BLaER1 (cell line): ENCODE data around the gene PALB2.

Source experiments
- H3K27ac ChIP-seq: shearing (Covaris generic); formaldehyde crosslinking; 2 replicates; pipeline ENCODE4 v1.8.1; 2022
- H3K27me3 ChIP-seq: shearing (Covaris generic); formaldehyde crosslinking; 2 replicates; pipeline ENCODE4 v1.8.1; 2022
- H3K36me3 ChIP-seq: shearing (Covaris generic); formaldehyde crosslinking; 2 replicates; pipeline ENCODE4 v1.8.1; 2022
- H3K4me1 ChIP-seq: shearing (Covaris generic); formaldehyde crosslinking; 2 replicates; pipeline ENCODE4 v1.8.1; 2022
- H3K4me2 ChIP-seq: shearing (Covaris generic); formaldehyde crosslinking; 2 replicates; pipeline ENCODE4 v1.8.1; 2022
- H3K4me3 ChIP-seq: shearing (Covaris generic); formaldehyde crosslinking; 2 replicates; pipeline ENCODE4 v1.8.1; 2022
- H3K9ac ChIP-seq: shearing (Covaris generic); formaldehyde crosslinking; 2 replicates; pipeline ENCODE4 v1.8.1; 2022
- H3K9me3 ChIP-seq: shearing (Covaris generic); formaldehyde crosslinking; 2 replicates; pipeline ENCODE4 v1.8.1; 2022
- H4K20me1 ChIP-seq: shearing (Covaris generic); formaldehyde crosslinking; 2 replicates; pipeline ENCODE4 v1.8.1; 2022
- Cebpa-rat ChIP-seq: shearing (Covaris generic); IDR thresholded peaks from 2 replicates; pipeline ENCODE4 v1.8.1; 2022

The PALB2 gene

GRCh38 chr16:23609929-23610328 is 31.2 kb downstream of the PALB2 start:
- TF ChIP-seq Cebpa-rat: no peak
- H3K36me3 ChIP-seq: peaks cover 93% of the 10 kb centered on the region

GRCh38 chr16:23608194-23608593 is 32.9 kb downstream of the PALB2 start:
- no peak overlapping the region for H3K4me2 ChIP-seq
- H4K20me1 ChIP-seq: no peaks in the 10 kb centered on the region
- no peak overlapping the region for H3K9ac ChIP-seq
- no peaks in the 10 kb centered on the region for H3K9me3 ChIP-seq
- H3K4me3 ChIP-seq: no peak overlapping the region
- peaks cover 96% of the 10 kb centered on the region for H3K36me3 ChIP-seq
- TF ChIP-seq Cebpa-rat: no peak
- no peaks in the 10 kb centered on the region for H3K27me3 ChIP-seq
- H3K27ac ChIP-seq: no peak overlapping the region
- no peaks in the 10 kb centered on the region for H3K4me1 ChIP-seq

More at GRCh38 chr16:23609929-23610328, 31.2 kb downstream of the PALB2 start:
- H3K9me3 ChIP-seq: no peaks in the 10 kb centered on the region
- no peaks in the 10 kb centered on the region for H3K4me1 ChIP-seq
- no peak overlapping the region for H3K9ac ChIP-seq
- no peak overlapping the region for H3K4me3 ChIP-seq
- no peak overlapping the region for H3K27ac ChIP-seq
- no peaks in the 10 kb centered on the region for H4K20me1 ChIP-seq
- no peak overlapping the region for H3K4me2 ChIP-seq
- no peaks in the 10 kb centered on the region for H3K27me3 ChIP-seq

GRCh38 chr16:23607726-23608125 is 33.4 kb downstream of the PALB2 start:
- no peaks in the 10 kb centered on the region for H3K9me3 ChIP-seq
- no peak overlapping the region for H3K27ac ChIP-seq
- no peak overlapping the region for H3K4me2 ChIP-seq
- H4K20me1 ChIP-seq: no peaks in the 10 kb centered on the region
- peaks cover 96% of the 10 kb centered on the region for H3K36me3 ChIP-seq
- no peak overlapping the region for H3K9ac ChIP-seq
- no peak overlapping the region for H3K4me3 ChIP-seq
- no peak for TF ChIP-seq Cebpa-rat
- no peaks in the 10 kb centered on the region for H3K4me1 ChIP-seq
- no peaks in the 10 kb centered on the region for H3K27me3 ChIP-seq

- Histone ChIP-seq H4K20me1 (peaks cover 37% of the 10 kb centered on the region), H3K4me1 (peaks cover 14% of the 10 kb centered on the region), H3K36me3 (peaks cover 41% of the 10 kb centered on the region), H3K9me3 (no peaks in the 10 kb centered on the region), H3K4me2 (no peak overlapping the region), H3K9ac (no peak overlapping the region), H3K4me3 (no peak overlapping the region), H3K27ac (no peak overlapping the region), H3K27me3 (no peaks in the 10 kb centered on the region)
- no peak for TF ChIP-seq Cebpa-rat
These were observed 43.9 kb downstream of the PALB2 start for GRCh38 chr16:23597003-23597756.

- peaks cover 14% of the 10 kb centered on the region for H3K4me1 ChIP-seq
- peaks cover 41% of the 10 kb centered on the region for H3K36me3 ChIP-seq
- peak within 1 kb of the TSS; percentile 88 for H3K27ac ChIP-seq
- H3K9me3 ChIP-seq: no peaks in the 10 kb centered on the region
- TF ChIP-seq Cebpa-rat: no peak
- H3K9ac ChIP-seq: peak within 1 kb of the TSS; percentile 94
- peak within 1 kb of the TSS; percentile 97 for H3K4me2 ChIP-seq
- peaks cover 48% of the 10 kb centered on the region for H4K20me1 ChIP-seq
- H3K4me3 ChIP-seq: peak within 1 kb of the TSS; percentile 96
- H3K27me3 ChIP-seq: no peaks in the 10 kb centered on the region
These were observed 45.0 kb downstream of the PALB2 start, which contains the start of gene NDUFAB1 for GRCh38 chr16:23595951-23596720. Gene NDUFAB1, minus strand, starts transcription at chr16:23596316. Its CDS starts 26 bp downstream, at chr16:23596290.

- Histone ChIP-seq H3K27ac (peak overlapping the region; percentile 88), H3K4me3 (peak overlapping the region; percentile 96), H3K4me1 (peaks cover 14% of the 10 kb centered on the region), H3K9ac (peak overlapping the region; percentile 94), H3K27me3 (no peaks in the 10 kb centered on the region), H3K36me3 (peaks cover 41% of the 10 kb centered on the region), H3K4me2 (peak overlapping the region; percentile 97), H4K20me1 (peaks cover 55% of the 10 kb centered on the region), H3K9me3 (no peaks in the 10 kb centered on the region)
- no peak for TF ChIP-seq Cebpa-rat
These were observed 45.7 kb downstream of the PALB2 start for GRCh38 chr16:23595246-23595950.

- peak overlapping the region; percentile 97; the same call in 1 of the 2 replicates for H3K4me2 ChIP-seq
- no peaks in the 10 kb centered on the region for H3K27me3 ChIP-seq
- no peak for TF ChIP-seq Cebpa-rat
- peaks cover 52% of the 10 kb centered on the region for H3K36me3 ChIP-seq
- H3K4me3 ChIP-seq: no peak overlapping the region
- no peak overlapping the region for H3K27ac ChIP-seq
- H3K9me3 ChIP-seq: no peaks in the 10 kb centered on the region
- H3K9ac ChIP-seq: no peak overlapping the region; the same call in 1 of the 2 replicates
- peaks cover 67% of the 10 kb centered on the region for H4K20me1 ChIP-seq
- peaks cover 14% of the 10 kb centered on the region for H3K4me1 ChIP-seq
These were observed 46.9 kb downstream of the PALB2 start for GRCh38 chr16:23594186-23594585.

- no peak overlapping the region for H3K4me3 ChIP-seq
- no peak for TF ChIP-seq Cebpa-rat
- H3K9me3 ChIP-seq: no peaks in the 10 kb centered on the region
- H3K4me2 ChIP-seq: no peak overlapping the region
- H4K20me1 ChIP-seq: peaks cover 99% of the 10 kb centered on the region
- H3K27me3 ChIP-seq: no peaks in the 10 kb centered on the region
- no peak overlapping the region for H3K27ac ChIP-seq
- H3K4me1 ChIP-seq: peaks cover 11% of the 10 kb centered on the region
- no peak overlapping the region for H3K9ac ChIP-seq
- peaks cover 92% of the 10 kb centered on the region for H3K36me3 ChIP-seq
These were observed 50.9 kb downstream of the PALB2 start for GRCh38 chr16:23590181-23590580.

- Histone ChIP-seq H3K27me3 (no peaks in the 10 kb centered on the region), H3K4me1 (no peaks in the 10 kb centered on the region), H3K27ac (no peak overlapping the region), H3K9me3 (no peaks in the 10 kb centered on the region), H3K4me2 (no peak overlapping the region), H3K36me3 (peaks cover 90% of the 10 kb centered on the region), H3K4me3 (no peak overlapping the region), H3K9ac (no peak overlapping the region), H4K20me1 (peaks cover 85% of the 10 kb centered on the region)
- no peak for TF ChIP-seq Cebpa-rat
These were observed 53.4 kb downstream of the PALB2 start for GRCh38 chr16:23587726-23588125.
